Fibroblast of lung (primary cell): ENCODE results near the gene SORCS2.

Source experiments
- CTCF ChIP-seq, 2 donors: IDR thresholded peaks in 1 of 2; conservative IDR thresholded peaks in 1 of 2; 1 replicate in 1 of 2; 2 replicates in 1 of 2; pipeline ENCODE4 v1.5.1; 2011 to 2012; ENCODE audit warnings: low read length in 2 of 2, control low read depth in 1 of 2, inconsistent platforms in 1 of 2, low read depth in 1 of 2, mild to moderate bottlenecking in 1 of 2
- EZH2 ChIP-seq: IDR thresholded peaks from 2 replicates; pipeline ENCODE4 v1.5.1; 2012; ENCODE audit warnings: low read length, control low read depth, mild to moderate bottlenecking; ENCODE audit errors: missing control alignments

- TF ChIP-seq EZH2 (no peak), CTCF (conservative IDR thresholded peaks at IDR 0.05 in 1 of 2, IDR thresholded peaks at IDR 0.05 in 1 of 2; ENCODE audit: low read depth in 1 of 2, low read length in 2 of 2) (no peak)
Observed at GRCh38 chr4:7427361-7427760, 235.0 kb downstream of the SORCS2 start.
